SK-N-SH (cell line): Measurements from ENCODE around the gene SAMD4B. TPM values are rescaled to one million over a fixed set of nuclear protein-coding genes. Genes with fewer than 3 reads are reported as not detected.

Experiments used
- CTCF ChIA-PET: fragments of 300-600, 350-600 bp; formaldehyde crosslinking; extraction: SDS; loops from one replicate; lab custom pipeline; 2021; lab: Yijun Ruan, JAX
- POLR2A ChIA-PET: fragments of 350-600 bp; sonication (Branson Sonifier 250); formaldehyde crosslinking; extraction: SDS; loops from one replicate; lab custom pipeline; 2020; ENCODE audit warnings: antibody characterized with exemption, inconsistent platforms; lab: Yijun Ruan, JAX
- DNase-seq: peaks from one replicate; pipeline ENCODE4 v3.0.0; 2012
- H2AFZ ChIP-seq: fragments of 200-600 bp; sonication (generic); 2 replicates; pipeline ENCODE4 v1.8.1; 2016; ENCODE audit warnings: antibody characterized with exemption, mild to moderate bottlenecking, low read depth
- H3F3A ChIP-seq: fragments of 200-600 bp; sonication (generic); replicated peaks from 2 replicates; pipeline ENCODE3; 2016; ENCODE audit warnings: antibody characterized with exemption, mild to moderate bottlenecking; ENCODE audit not compliant: insufficient read depth
- H3K27ac ChIP-seq, 2 experiments: fragments of 200-500 bp in 1 of 2; fragments of 200-600 bp in 1 of 2; sonication (Bioruptor generic) in 1 of 2; sonication (generic), shearing (Covaris generic) in 1 of 2; 2 replicates each; pipeline versions ENCODE4 v1.5.1 to v1.6.1; 2014 to 2016; ENCODE audit warnings: low read depth in 2 of 2, inconsistent platforms in 1 of 2, low read length in 1 of 2, mild to moderate bottlenecking in 1 of 2, mixed read lengths in 1 of 2
- H3K27me3 ChIP-seq: fragments of 200-600 bp; sonication (generic), shearing (Covaris generic); 2 replicates; pipeline ENCODE4 v1.6.1; 2016; ENCODE audit warnings: mixed run types; ENCODE audit not compliant: insufficient read depth
- H3K36me3 ChIP-seq, 2 experiments: fragments of 200-500 bp in 1 of 2; fragments of 200-600 bp in 1 of 2; sonication (Bioruptor generic) in 1 of 2; sonication (generic) in 1 of 2; replicated peaks in 1 of 2; 2 replicates each; pipeline versions ENCODE3 to v1.5.1; 2014 to 2016; ENCODE audit warnings: low read length in 1 of 2, mild to moderate bottlenecking in 1 of 2; ENCODE audit not compliant: insufficient read depth in 2 of 2, control insufficient read depth in 1 of 2
- H3K4me1 ChIP-seq, 2 experiments: fragments of 200-500 bp in 1 of 2; fragments of 200-600 bp in 1 of 2; sonication (Bioruptor generic) in 1 of 2; sonication (generic), shearing (Covaris generic) in 1 of 2; 2 replicates each; pipeline versions ENCODE4 v1.5.1 to v1.6.1; 2014 to 2016; ENCODE audit warnings: low read depth in 1 of 2, low read length in 1 of 2, mixed run types in 1 of 2; ENCODE audit not compliant: insufficient read depth in 2 of 2, control insufficient read depth in 1 of 2
- H3K4me2 ChIP-seq: fragments of 200-600 bp; sonication (generic), shearing (Covaris generic); 2 replicates; pipeline ENCODE4 v1.6.1; 2017; ENCODE audit warnings: mixed run types
- H3K4me3 ChIP-seq, 2 experiments: fragments of 200-500 bp in 1 of 2; fragments of 200-600 bp in 1 of 2; sonication (Bioruptor generic) in 1 of 2; sonication (generic), shearing (Covaris generic) in 1 of 2; 2 replicates each; pipeline versions ENCODE4 v1.5.1 to v1.8.1; 2014 to 2016; ENCODE audit warnings: low read depth in 2 of 2, inconsistent platforms in 1 of 2, low read length in 1 of 2, mild to moderate bottlenecking in 1 of 2, mixed read lengths in 1 of 2, moderate library complexity in 1 of 2
- H3K79me2 ChIP-seq: fragments of 200-600 bp; sonication (generic); 2 replicates; pipeline ENCODE4 v1.8.1; 2017; ENCODE audit warnings: mild to moderate bottlenecking; ENCODE audit not compliant: insufficient read depth
- H3K9ac ChIP-seq: fragments of 200-600 bp; sonication (generic); 2 replicates; pipeline ENCODE4 v1.6.1; 2017; ENCODE audit warnings: mixed run types
- H3K9me2 ChIP-seq: fragments of 200-600 bp; sonication (generic); 2 replicates; pipeline ENCODE4 v1.6.1; 2017; ENCODE audit warnings: mixed run types
- H3K9me3 ChIP-seq: fragments of 200-600 bp; sonication (generic); 2 replicates; pipeline ENCODE4 v1.6.1; 2017; ENCODE audit warnings: mixed run types, mild to moderate bottlenecking, moderate library complexity
- H4K20me1 ChIP-seq: fragments of 200-600 bp; sonication (generic); 2 replicates; pipeline ENCODE4 v1.6.1; 2017; ENCODE audit warnings: mild to moderate bottlenecking, mixed run types; ENCODE audit not compliant: insufficient read depth
- FOSL2 ChIP-seq: IDR thresholded peaks from 2 replicates; pipeline ENCODE4 v1.4.0; 2012; ENCODE audit warnings: low read depth, mild to moderate bottlenecking, moderate library complexity, borderline replicate concordance
- FOXJ3 ChIP-seq: sonication (generic); formaldehyde crosslinking; IDR thresholded peaks from 2 replicates; pipeline ENCODE4 v1.5.1; 2020; ENCODE audit warnings: mild to moderate bottlenecking, missing genetic modification reagents
- FOXM1 ChIP-seq: IDR thresholded peaks from 2 replicates; pipeline ENCODE4 v1.4.0; 2012; ENCODE audit warnings: low read depth, mild to moderate bottlenecking
- JUND ChIP-seq: IDR thresholded peaks from 2 replicates; pipeline ENCODE4 v1.4.0; 2012
- NFIC ChIP-seq: IDR thresholded peaks from 2 replicates; pipeline ENCODE4 v1.4.0; 2012; ENCODE audit warnings: borderline replicate concordance
- RCOR1 ChIP-seq: fragments of 150-350 bp; IDR thresholded peaks from 2 replicates; pipeline ENCODE4 v1.6.1; 2017; ENCODE audit warnings: antibody characterized with exemption, low read length
- RFX5 ChIP-seq: IDR thresholded peaks from 2 replicates; pipeline ENCODE4 v1.6.1; 2012; ENCODE audit warnings: mild to moderate bottlenecking, improper control_type of control experiment, low read length
- SIN3A ChIP-seq: IDR thresholded peaks from 2 replicates; pipeline ENCODE4 v1.6.1; 2012; ENCODE audit warnings: low read depth, mild to moderate bottlenecking, low read length, moderate library complexity, borderline replicate concordance
- YY1 ChIP-seq: IDR thresholded peaks from 2 replicates; pipeline ENCODE4 v1.4.0; 2012; ENCODE audit warnings: low read depth, mild to moderate bottlenecking
- WGBS: methylation state at CpG from one replicate; pipeline ENCODE4 v1.1.6; 2017; ENCODE audit warnings: low lambda C conversion rate; 5-methylcytosine and 5-hydroxymethylcytosine counted together
- polyA plus RNA-seq, 3 experiments: library from polyadenylated mRNA; depleted of rRNA; stranded (reverse); fragments of >200 nt; gene quantifications; 2 replicates each; pipeline ENCODE4 v1.2.3, GENCODE V29; 2012
- TF ChIP-seq, protein P1 (sequence below): IDR thresholded peaks from 2 replicates; pipeline ENCODE4 v1.6.1; 2012; ENCODE audit warnings: mild to moderate bottlenecking, low read depth, low read length, moderate library complexity
- TF ChIP-seq, protein P2 (sequence below): fragments of 150-350 bp; IDR thresholded peaks from 2 replicates; pipeline ENCODE4 v1.6.1; 2017; ENCODE audit warnings: antibody characterized with exemption, low read length, low read depth, borderline replicate concordance
- TF ChIP-seq, protein P3 (sequence below): IDR thresholded peaks from 2 replicates; pipeline ENCODE4 v1.4.0; 2012; ENCODE audit warnings: low read depth
- TF ChIP-seq, protein P4 (sequence below): IDR thresholded peaks from 2 replicates; pipeline ENCODE4; 2012

The SAMD4B gene
- polyA plus RNA-seq, 1 of the 3 experiments (the other 2 are of a cell fraction) = 83.0 TPM

DNA sequence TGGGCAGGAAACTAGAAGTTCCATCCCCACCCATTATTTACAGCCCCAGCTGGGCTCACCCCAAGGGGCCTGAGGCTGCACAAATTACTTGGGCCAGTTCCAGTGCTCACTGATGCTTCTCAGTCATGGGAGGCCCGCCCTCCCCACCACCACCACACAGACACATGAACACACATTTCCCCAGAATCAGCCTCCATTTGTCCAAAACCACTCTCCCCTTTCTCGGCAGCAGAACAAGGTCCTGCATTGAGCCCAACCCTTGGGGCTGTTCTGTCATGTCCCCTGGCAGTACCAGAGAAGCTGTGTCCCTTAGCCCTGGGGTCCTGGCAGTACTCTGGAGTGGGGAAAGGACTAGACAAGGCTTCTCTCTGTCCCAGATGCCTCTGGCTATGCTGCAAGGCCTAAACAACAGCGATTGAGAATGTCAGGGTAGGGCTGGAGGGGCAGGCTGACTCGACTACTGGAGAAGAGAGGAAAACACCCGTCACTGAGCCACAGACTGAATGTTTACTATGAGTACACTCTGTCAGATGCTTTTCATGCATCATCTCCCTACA lies 21.8 kb downstream of the SAMD4B start:
- ChIA-PET CTCF (no interaction called here), POLR2A (no interaction called here)
- Histone ChIP-seq H3K36me3 (peaks cover 14 to 37% of the 10 kb centered on the region in 2 experiments), H2AFZ (no peak overlapping the region), H3K79me2 (no peaks in the 10 kb centered on the region; the same call in 1 of the 2 replicates), H3K9me3 (no peaks in the 10 kb centered on the region), H3K27ac (no peak overlapping the region; a peak in 1 of 4 replicates), H3K4me1 (peaks cover 7 to 9% of the 10 kb centered on the region in 2 experiments; a peak in 2 of 4 replicates), H4K20me1 (no peaks in the 10 kb centered on the region; the same call in 1 of the 2 replicates), H3K27me3 (no peaks in the 10 kb centered on the region), H3K4me3 (no peak overlapping the region), H3K4me2 (no peak overlapping the region), H3K9me2 (no peaks in the 10 kb centered on the region), H3F3A (peaks cover 12% of the 10 kb centered on the region), H3K9ac (no peak overlapping the region)
- no peak for TF ChIP-seq RCOR1
- TF ChIP-seq, protein P1, sequence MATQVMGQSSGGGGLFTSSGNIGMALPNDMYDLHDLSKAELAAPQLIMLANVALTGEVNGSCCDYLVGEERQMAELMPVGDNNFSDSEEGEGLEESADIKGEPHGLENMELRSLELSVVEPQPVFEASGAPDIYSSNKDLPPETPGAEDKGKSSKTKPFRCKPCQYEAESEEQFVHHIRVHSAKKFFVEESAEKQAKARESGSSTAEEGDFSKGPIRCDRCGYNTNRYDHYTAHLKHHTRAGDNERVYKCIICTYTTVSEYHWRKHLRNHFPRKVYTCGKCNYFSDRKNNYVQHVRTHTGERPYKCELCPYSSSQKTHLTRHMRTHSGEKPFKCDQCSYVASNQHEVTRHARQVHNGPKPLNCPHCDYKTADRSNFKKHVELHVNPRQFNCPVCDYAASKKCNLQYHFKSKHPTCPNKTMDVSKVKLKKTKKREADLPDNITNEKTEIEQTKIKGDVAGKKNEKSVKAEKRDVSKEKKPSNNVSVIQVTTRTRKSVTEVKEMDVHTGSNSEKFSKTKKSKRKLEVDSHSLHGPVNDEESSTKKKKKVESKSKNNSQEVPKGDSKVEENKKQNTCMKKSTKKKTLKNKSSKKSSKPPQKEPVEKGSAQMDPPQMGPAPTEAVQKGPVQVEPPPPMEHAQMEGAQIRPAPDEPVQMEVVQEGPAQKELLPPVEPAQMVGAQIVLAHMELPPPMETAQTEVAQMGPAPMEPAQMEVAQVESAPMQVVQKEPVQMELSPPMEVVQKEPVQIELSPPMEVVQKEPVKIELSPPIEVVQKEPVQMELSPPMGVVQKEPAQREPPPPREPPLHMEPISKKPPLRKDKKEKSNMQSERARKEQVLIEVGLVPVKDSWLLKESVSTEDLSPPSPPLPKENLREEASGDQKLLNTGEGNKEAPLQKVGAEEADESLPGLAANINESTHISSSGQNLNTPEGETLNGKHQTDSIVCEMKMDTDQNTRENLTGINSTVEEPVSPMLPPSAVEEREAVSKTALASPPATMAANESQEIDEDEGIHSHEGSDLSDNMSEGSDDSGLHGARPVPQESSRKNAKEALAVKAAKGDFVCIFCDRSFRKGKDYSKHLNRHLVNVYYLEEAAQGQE = no peak
- TF ChIP-seq RFX5 = no peak
- WGBS = 75% methylated on average over 5 of the region's 5 CpGs
- no peak for DNase-seq

DNA sequence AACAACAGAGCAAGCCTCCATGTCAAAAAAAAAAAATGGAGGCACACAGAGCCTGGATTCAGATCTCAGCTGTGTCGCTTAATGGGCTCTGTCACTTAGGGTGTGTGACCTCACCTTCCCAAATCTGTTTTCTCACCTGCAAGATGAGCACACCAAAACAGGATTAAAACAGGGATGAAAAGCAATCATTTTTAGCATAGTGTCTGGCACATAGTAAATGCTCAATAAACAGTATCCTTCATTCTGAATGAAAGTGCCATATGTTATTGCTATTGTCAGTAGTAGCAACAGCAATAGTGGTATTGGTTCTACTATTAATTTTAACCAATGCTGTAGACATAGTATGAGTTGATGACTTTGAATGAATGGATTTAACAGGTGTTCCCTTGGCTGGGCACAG lies 23.3 kb downstream of the SAMD4B start:
- Histone ChIP-seq H3K9me3 (no peaks in the 10 kb centered on the region), H3K79me2 (no peaks in the 10 kb centered on the region; the same call in 1 of the 2 replicates), H4K20me1 (no peaks in the 10 kb centered on the region; the same call in 1 of the 2 replicates), H3K4me3 (no peak overlapping the region), H3K27ac (no peak overlapping the region), H3K27me3 (no peaks in the 10 kb centered on the region)
- CTCF ChIA-PET = interaction anchor here (1.0 kb wide), 1 partner anchor 153 kb away, joined by 3 read pairs; no protein-coding TSS in a partner anchor
- no peak for DNase-seq
- TF ChIP-seq SIN3A (no peak), YY1 (no peak), FOXJ3 (CRISPR knock-in tag) (no peak), FOXM1 (no peak), FOSL2 (no peak), RCOR1 (no peak), NFIC (no peak), JUND (no peak)
- TF ChIP-seq, protein P2, sequence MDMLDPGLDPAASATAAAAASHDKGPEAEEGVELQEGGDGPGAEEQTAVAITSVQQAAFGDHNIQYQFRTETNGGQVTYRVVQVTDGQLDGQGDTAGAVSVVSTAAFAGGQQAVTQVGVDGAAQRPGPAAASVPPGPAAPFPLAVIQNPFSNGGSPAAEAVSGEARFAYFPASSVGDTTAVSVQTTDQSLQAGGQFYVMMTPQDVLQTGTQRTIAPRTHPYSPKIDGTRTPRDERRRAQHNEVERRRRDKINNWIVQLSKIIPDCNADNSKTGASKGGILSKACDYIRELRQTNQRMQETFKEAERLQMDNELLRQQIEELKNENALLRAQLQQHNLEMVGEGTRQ = no peak
- TF ChIP-seq, protein P3, sequence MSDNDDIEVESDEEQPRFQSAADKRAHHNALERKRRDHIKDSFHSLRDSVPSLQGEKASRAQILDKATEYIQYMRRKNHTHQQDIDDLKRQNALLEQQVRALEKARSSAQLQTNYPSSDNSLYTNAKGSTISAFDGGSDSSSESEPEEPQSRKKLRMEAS = no peak
- TF ChIP-seq, protein P4, sequence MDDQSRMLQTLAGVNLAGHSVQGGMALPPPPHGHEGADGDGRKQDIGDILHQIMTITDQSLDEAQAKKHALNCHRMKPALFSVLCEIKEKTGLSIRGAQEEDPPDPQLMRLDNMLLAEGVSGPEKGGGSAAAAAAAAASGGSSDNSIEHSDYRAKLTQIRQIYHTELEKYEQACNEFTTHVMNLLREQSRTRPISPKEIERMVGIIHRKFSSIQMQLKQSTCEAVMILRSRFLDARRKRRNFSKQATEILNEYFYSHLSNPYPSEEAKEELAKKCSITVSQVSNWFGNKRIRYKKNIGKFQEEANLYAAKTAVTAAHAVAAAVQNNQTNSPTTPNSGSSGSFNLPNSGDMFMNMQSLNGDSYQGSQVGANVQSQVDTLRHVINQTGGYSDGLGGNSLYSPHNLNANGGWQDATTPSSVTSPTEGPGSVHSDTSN = no peak
- TF ChIP-seq, all 33 proteins: peak for 0
- POLR2A ChIA-PET = no interaction called here
- no peak overlapping the region for H2AFZ ChIP-seq
- H3K9me2 ChIP-seq = no peaks in the 10 kb centered on the region
- 100% methylated on average over 1 of the region's 1 CpG for WGBS
- H3K4me1 ChIP-seq = peaks cover 7 to 9% of the 10 kb centered on the region in 2 experiments; a peak in 2 of 4 replicates
- H3F3A ChIP-seq = peaks cover 12% of the 10 kb centered on the region
- H3K4me2 ChIP-seq = no peak overlapping the region
- H3K9ac ChIP-seq = no peak overlapping the region
- peaks cover 7 to 42% of the 10 kb centered on the region in 2 experiments for H3K36me3 ChIP-seq
